GM21390 (cell line): ENCODE measurements around the gene FBXW5.

Source experiments
- ATAC-seq: cut with Tn5 transposase; IDR thresholded peaks from one replicate; pipeline ENCODE4 v1.9.1; 2021; ENCODE audit not compliant: unreplicated experiment

The FBXW5 gene

GRCh38 chr9:136936645-136937170 lies 7.8 kb downstream of the FBXW5 start:
- ATAC-seq = no peak

GRCh38 chr9:136935651-136936050 lies 8.9 kb downstream of the FBXW5 start:
- ATAC-seq = no peak

- ATAC-seq = no peak
These were observed 10.3 kb downstream of the FBXW5 start for GRCh38 chr9:136934277-136934676.

- ATAC-seq = no peak
These were observed 12.9 kb downstream of the FBXW5 start for GRCh38 chr9:136931611-136932130.

- no peak for ATAC-seq
These were observed 14.5 kb downstream of the FBXW5 start for GRCh38 chr9:136930014-136930413.

- ATAC-seq = no peak
These were observed 15.9 kb downstream of the FBXW5 start for GRCh38 chr9:136928591-136928990.

GRCh38 chr9:136927343-136928271 lies 16.9 kb downstream of the FBXW5 start:
- ATAC-seq = no peak

GRCh38 chr9:136926749-136927148 lies 17.8 kb downstream of the FBXW5 start:
- no peak for ATAC-seq

GRCh38 chr9:136926154-136926704 lies 18.3 kb downstream of the FBXW5 start:
- ATAC-seq = no peak

- ATAC-seq = no peak
These were observed 19.0 kb downstream of the FBXW5 start for GRCh38 chr9:136925414-136926153.

GRCh38 chr9:136923881-136924280 lies 20.7 kb downstream of the FBXW5 start:
- ATAC-seq = no peak

GRCh38 chr9:136922540-136922939 lies 22.0 kb downstream of the FBXW5 start:
- ATAC-seq = no peak

GRCh38 chr9:136921718-136922117 lies 22.8 kb downstream of the FBXW5 start:
- ATAC-seq = no peak

- ATAC-seq = no peak
These were observed 23.2 kb downstream of the FBXW5 start for GRCh38 chr9:136921307-136921706.

GRCh38 chr9:136920734-136921231 lies 23.8 kb downstream of the FBXW5 start:
- ATAC-seq = no peak

- ATAC-seq = no peak
These were observed 24.5 kb downstream of the FBXW5 start for GRCh38 chr9:136920069-136920468.

GRCh38 chr9:136917902-136918301 lies 26.6 kb downstream of the FBXW5 start:
- ATAC-seq = no peak

GRCh38 chr9:136916330-136917184 lies 28.0 kb downstream of the FBXW5 start:
- ATAC-seq = no peak

- ATAC-seq = no peak
These were observed 28.8 kb downstream of the FBXW5 start for GRCh38 chr9:136915632-136916329.
